LNCAP (cell line): ENCODE data around the gene PTPRT.

ENCODE experiments used
- TF ChIP-seq, protein P1 (sequence below): fragments of 450-650 bp; IDR thresholded peaks from 2 replicates; pipeline ENCODE4 v1.5.1; 2017; ENCODE audit warnings: mild to moderate bottlenecking

The PTPRT gene

DNA sequence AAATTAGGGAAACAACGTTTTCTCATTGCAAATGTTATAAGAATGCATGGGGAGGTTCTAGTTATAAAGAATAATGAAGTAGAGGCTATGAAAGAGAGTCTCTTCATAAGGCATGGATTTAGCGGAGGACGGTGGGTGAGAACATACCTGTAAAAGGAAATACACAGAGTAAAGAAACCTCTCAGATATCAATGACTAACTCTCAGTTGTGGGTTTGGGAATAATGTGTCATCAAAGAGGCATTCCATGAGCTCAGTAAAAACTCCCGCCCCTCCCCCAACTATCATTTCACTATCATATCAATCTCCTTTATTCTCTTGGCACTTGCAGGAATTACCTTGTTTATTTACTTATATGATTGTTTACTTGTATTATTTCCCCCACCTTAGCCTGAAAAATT is 695.4 kb downstream of the PTPRT start:
- TF ChIP-seq, protein P1, sequence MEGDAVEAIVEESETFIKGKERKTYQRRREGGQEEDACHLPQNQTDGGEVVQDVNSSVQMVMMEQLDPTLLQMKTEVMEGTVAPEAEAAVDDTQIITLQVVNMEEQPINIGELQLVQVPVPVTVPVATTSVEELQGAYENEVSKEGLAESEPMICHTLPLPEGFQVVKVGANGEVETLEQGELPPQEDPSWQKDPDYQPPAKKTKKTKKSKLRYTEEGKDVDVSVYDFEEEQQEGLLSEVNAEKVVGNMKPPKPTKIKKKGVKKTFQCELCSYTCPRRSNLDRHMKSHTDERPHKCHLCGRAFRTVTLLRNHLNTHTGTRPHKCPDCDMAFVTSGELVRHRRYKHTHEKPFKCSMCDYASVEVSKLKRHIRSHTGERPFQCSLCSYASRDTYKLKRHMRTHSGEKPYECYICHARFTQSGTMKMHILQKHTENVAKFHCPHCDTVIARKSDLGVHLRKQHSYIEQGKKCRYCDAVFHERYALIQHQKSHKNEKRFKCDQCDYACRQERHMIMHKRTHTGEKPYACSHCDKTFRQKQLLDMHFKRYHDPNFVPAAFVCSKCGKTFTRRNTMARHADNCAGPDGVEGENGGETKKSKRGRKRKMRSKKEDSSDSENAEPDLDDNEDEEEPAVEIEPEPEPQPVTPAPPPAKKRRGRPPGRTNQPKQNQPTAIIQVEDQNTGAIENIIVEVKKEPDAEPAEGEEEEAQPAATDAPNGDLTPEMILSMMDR = no peak

DNA sequence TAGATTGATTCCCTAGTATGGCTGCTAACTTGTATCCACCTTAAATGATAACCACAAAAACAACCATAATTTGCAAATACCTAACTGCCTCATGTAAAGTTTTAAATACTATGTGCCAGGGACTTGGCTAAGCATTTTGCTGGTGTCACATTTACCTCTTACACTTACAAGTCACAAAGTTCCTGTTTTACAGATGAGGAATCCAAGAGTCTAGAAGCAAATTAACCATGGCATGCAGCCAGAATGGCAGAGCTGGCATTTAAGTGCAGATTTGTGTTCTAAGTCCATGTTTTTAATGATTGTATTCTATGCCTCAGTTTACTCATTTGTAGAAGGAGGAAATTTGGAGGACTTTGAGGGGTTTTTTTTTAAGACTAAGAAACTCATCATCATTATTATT is 696.7 kb downstream of the PTPRT start:
- TF ChIP-seq, protein P1 = no peak

DNA sequence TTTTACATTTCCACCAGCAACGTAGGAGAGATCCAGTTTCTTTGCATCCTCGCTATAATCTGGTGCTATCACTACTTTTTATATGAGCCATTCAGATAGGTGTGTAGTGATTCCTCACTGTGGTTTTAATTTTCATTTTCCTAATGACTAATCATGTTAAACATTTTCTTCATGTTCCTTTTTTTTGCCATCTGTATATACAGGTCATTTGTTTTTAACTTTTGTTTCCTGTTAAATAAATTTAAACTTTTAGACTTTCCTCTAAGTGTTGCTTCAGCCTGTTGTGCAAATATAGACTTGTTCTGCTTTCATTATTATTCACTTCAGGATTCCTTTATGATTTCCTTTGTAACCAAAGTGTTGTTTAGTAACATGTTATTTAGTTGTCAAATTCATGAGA is 697.4 kb downstream of the PTPRT start:
- TF ChIP-seq, protein P1 = no peak

DNA sequence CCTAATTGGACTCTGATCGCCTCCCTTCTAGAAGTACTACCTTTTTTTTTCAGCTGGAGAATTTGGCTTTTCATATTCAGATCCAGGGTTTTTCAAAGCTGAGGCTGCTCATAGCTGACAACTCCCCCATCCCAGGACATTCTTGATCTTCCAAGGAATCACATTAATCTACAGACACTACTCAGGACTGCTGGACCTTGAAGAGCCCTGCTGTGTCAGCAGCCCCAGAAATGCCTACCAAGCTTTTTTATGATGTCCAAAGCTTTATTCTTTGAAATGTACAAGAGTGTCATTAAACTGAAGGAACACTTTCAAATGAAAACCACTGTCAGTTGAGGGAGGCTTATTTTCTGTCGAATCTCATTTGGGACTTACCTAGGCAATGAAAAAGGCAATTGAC is 704.1 kb downstream of the PTPRT start:
- TF ChIP-seq, protein P1 = no peak

DNA sequence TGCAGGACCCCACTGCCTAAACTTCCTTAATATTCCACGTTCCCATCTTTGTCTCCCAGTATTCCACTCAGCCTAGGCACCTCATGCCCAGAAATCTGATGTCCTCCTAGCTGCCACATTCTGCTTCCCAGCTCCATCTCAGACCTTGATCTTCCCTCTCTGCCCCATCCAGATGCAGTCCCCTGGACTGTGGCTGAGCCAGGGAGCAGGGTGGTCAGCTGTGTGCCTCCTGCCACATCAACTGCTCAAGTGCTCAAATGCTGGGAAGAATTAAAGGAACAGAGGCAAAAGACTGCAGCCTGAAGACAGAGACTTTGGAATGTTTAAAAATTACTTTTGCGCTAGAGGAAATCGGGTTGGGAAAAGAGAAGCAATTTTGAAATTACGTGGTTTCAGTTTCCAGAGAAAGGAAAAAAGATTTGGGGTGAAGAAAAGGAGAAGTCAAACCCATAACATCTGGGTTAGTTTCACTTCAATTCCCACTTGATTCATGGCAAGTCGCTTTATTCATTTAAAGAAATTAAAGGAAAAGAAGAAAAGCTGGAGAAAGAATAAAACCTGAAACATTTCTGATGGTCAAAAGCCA is 704.8 kb downstream of the PTPRT start:
- TF ChIP-seq, protein P1 = no peak

DNA sequence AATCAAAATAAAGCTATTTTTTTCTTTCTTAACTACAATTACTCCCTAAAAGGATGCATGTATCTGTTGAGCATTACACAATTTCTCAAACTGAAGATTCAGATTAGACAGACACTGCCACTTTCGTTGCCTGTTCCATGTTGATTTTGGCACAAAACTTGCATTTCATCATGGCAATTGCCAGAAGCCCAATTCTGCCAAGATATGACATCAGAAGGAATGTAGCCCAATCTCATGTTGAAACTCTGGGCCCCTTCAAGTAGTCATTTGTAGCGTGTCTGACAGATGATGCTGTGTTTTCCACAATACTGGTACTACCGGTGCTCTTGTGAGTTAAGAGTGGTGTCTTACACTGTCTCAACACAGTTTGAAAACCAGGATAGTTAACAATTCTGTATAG is 705.4 kb downstream of the PTPRT start:
- TF ChIP-seq, protein P1 = no peak

DNA sequence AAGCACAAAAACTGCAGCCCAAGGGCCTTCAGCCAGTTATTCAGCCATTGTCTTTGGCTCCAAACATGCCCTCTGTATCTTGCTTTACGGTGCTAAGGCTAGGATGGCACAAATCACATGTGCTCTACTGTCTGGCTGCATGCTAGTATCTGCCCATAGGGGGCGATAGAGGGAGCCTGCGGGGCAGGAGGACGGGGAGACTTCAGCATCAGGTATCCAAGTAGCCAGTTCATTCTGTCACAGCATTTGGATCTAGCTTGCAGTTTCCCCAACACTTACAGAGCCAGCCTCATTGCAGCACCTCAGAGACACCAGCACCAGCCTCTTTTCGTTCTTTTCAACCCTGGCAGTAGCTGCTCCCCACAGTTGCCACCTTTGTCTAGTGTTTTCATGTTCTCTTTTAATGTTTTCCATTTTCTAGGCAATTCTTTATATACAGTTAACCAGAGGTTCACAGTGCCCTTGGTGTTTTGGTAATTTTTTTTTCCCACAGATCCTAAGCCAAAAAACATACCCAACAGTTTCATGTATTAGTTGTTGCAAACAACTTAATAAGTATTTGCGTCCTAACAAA is 705.9 kb downstream of the PTPRT start:
- TF ChIP-seq, protein P1 = peak; percentile 49

DNA sequence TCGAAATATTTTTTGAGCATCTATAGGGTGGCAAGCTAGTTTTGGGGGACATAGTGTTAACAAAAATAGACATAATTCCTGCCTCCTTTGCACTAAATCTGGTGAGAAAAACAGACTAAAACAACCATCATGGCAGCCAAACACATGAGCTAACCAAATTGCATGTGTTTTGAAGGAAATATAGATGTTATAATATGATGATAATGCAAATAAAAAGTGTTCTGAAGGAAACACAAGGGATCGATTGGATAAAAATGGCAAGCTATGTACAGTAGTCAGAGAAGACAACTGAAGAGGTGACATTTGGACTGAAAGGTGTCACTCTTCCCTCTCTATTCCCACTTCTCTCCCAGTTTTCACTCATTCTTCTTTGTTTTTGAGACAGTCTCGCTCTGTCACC is 706.9 kb downstream of the PTPRT start:
- TF ChIP-seq, protein P1 = no peak
